PC-9 (cell line): ENCODE data around the gene ACSL5.

ENCODE experiments used
- CTCF ChIP-seq: fragments of 200-600 bp; sonication (generic); conservative IDR thresholded peaks from 2 replicates; pipeline ENCODE4 v1.6.1; 2017; ENCODE audit warnings: mixed run types, antibody characterized with exemption, mild to moderate bottlenecking, moderate library complexity
- EZH2 ChIP-seq: fragments of 200-600 bp; sonication (generic); IDR thresholded peaks from 2 replicates; pipeline ENCODE4 v1.8.0; 2017; ENCODE audit warnings: antibody characterized with exemption, low read depth

- no peak for TF ChIP-seq CTCF
- TF ChIP-seq EZH2 = no peak
Measured at GRCh38 chr10:112395809-112396530, 22.1 kb downstream of the ACSL5 start.
